Ovary (tissue), 3 donors: Measurements from ENCODE around the gene ERP27.

Source experiments
- CTCF ChIP-seq, 3 donors: fragments of 450-650 bp in 2 of 3; fragments of 200-600 bp in 1 of 3; IDR thresholded peaks; one replicate each; pipeline versions ENCODE4 v1.5.1 to v1.8.0; 2016 to 2022; ENCODE audit warnings: antibody characterized with exemption in 3 of 3, mild to moderate bottlenecking in 1 of 3
- EP300 ChIP-seq: sonication (generic); formaldehyde crosslinking; IDR thresholded peaks from one replicate; pipeline ENCODE4 v1.6.1; 2017; ENCODE audit warnings: antibody characterized with exemption
- POLR2A ChIP-seq: fragments of 450-650 bp; IDR thresholded peaks from one replicate; pipeline ENCODE4 v1.6.1; 2017; ENCODE audit warnings: antibody characterized with exemption, mild to moderate bottlenecking, moderate library complexity
- donor health status: DM: no; HTN: no; CAD: no.

DNA sequence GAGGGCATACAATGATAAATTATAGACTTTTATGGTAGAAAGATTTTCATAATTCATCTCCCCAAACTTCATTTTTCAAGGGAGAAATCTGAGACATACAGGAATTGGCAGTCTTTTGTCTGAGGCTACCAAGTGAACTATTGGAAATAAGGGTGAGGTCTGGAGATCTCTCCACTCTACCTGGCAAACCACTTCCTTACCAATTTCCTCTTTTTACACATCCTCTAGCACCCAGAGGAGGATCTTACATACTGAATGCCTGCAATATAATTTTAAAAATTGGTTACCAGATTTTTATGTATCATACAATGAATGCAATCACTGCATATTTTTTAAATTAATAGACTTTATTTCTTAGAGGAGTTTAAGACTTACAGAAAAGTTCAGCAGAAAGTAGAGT, 41.1 kb upstream of the ERP27 start:
- no peak for TF ChIP-seq CTCF (IDR thresholded peaks at IDR 0.05)
- TF ChIP-seq POLR2A, result no peak
- TF ChIP-seq EP300, result no peak
